ENCODE data around the gene SCN7A. TPM values are rescaled to one million over a fixed set of nuclear protein-coding genes. Genes with fewer than 3 reads are reported as not detected.
"Not testable (repeated sequence)": the region's sequence is repeated elsewhere in the genome, so short reads cannot be mapped to it uniquely, and the experiment has no call there.

The SCN7A gene
- total RNA-seq, 1 donor from 2014 or later: 0.73 TPM

GRCh38 chr2:166361351-166362153 lies 132.5 kb downstream of the SCN7A start:
- DNase-seq (ENCODE audit: low spot score) (no peak), ATAC-seq (peak; percentile 97)

GRCh38 chr2:166360906-166361305 lies 133.1 kb downstream of the SCN7A start:
- ATAC-seq (no peak), DNase-seq (ENCODE audit: low spot score) (no peak)

DNA sequence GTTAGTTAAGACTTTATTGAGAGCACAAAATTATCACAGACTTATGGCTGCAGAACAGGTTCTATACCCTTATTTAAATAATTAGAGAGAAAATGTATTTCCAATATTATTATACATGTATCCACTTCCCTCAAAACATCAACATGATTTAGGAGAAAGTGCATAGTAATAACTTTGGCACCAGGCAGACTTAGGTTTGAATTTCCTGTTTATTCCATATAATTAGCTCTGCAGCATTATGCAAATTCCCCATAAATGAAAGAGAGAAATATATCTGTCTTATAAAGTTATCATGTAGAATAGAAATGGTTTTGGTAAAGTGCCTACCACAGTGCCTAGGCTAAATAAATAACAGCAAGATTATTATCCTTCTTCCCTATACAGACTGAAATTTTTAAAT lies 133.6 kb downstream of the SCN7A start:
- ATAC-seq: no peak
- DNase-seq (ENCODE audit: low spot score): no peak

DNA sequence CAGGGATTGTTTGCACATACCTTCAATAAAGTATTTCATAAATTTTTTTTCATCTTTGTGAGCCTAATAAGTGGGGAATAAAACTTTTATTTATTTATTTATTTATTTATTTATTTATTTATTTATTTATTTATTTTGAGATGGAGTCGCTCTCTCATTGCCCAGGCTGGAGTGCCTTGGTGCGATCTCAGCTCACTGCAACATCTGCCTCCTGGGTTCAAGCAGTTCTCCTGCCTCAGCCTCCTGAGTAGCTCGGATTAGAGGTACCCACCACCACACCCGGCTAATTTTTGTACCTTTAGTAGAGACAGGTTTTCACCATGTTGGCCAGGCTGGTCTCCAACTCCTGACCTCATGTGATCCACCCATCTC lies 136.1 kb downstream of the SCN7A start:
- not testable (repeated sequence) for ATAC-seq; DNase-seq (ENCODE audit: low spot score)

- no peak for DNase-seq (ENCODE audit: low spot score)
- ATAC-seq: no peak
Measured at GRCh38 chr2:166357068-166357949, 136.7 kb downstream of the SCN7A start.

Other genes with a start within 250 kb of the SCN7A start
- gene SCN9A, start 118.3 kb downstream of the SCN7A start, total RNA-seq: 2.2 TPM